ENCODE data around the gene BMPR1A. TPM values are rescaled to one million over a fixed set of nuclear protein-coding genes. Genes with fewer than 3 reads are reported as not detected.

Gene BMPR1A
- total and polyA plus RNA-seq, 9 of the 15 experiments (the other 6 are each of a cell fraction or from before 2014, with no cell fraction given): 1.6 to 17.5 (median 9.1) TPM

DNA sequence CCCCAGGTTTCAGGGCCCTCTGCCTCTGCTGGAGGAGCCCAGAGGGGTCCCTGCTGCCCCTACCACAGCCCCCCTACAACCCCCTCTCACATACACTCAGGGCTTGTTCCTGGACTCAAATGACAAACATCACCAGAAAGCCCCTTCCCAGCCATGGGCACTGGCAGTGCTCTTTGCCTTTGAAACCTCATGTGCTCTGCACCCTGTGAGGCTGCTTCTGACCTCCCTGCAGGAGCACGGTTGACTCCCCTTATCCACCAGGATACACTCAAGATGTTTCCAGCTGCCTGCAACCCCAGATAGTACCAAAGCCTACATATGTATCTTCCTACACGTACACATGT lies 208.4 kb downstream of the BMPR1A start:
- Histone ChIP-seq H3K27me3 (ENCODE audit: control insufficient read depth in 2 of 2, insufficient read depth in 2 of 2, low read length in 2 of 2) (no peaks in the 10 kb centered on the region), H3K4me1 (replicated peaks in 1 of 2; ENCODE audit: control insufficient read depth in 2 of 2, insufficient read depth in 2 of 2, low read length in 2 of 2) (peaks cover 20 to 54% of the 10 kb centered on the region in 2 experiments; a peak in 4 of 5 replicates), H3K9me3 (replicated peaks; ENCODE audit: control insufficient read depth, insufficient read depth, low read depth, low read length) (no peaks in the 10 kb centered on the region), H3K36me3 (ENCODE audit: control insufficient read depth, insufficient read depth, low read length) (peaks cover 4% of the 10 kb centered on the region; the same call in 1 of the 3 replicates), H3K9me1 (ENCODE audit: control insufficient read depth, insufficient read depth, low read length) (no peaks in the 10 kb centered on the region), H3K4me2 (ENCODE audit: insufficient read depth, low read length) (no peak overlapping the region), H4K20me1 (replicated peaks; ENCODE audit: control insufficient read depth, insufficient read depth, low read length) (no peaks in the 10 kb centered on the region), H3K79me2 (ENCODE audit: control insufficient read depth, insufficient read depth, low read length) (peaks cover 7% of the 10 kb centered on the region; the same call in 2 of the 3 replicates), H2AFZ (ENCODE audit: low read depth, low read length) (no peak overlapping the region), H3K4me3 (no peak overlapping the region), H3K9ac (ENCODE audit: insufficient read depth in 1 of 2, low read depth in 2 of 2, low read length in 2 of 2) (no peak overlapping the region), H3K27ac (ENCODE audit: extremely low read depth, low read depth, low read length) (no peak overlapping the region)
- no TSS peak for BruUV-seq (replicated peaks)
- WGBS (ENCODE audit: insufficient coverage, low coverage, missing lambda C conversion rate): 65% methylated on average over 2 of the region's 2 CpGs
- in situ Hi-C loops (cut with MboI) (no loop called here), intact Hi-C loops (cut with micrococcal nuclease) (no loop called here)
- TF ChIP-seq SMARCA5 (IDR thresholded peaks at IDR 0.05): no peak
- CTCF ChIA-PET (ENCODE audit: low intra/inter-chr PET ratio): interaction anchor here (0.6 kb wide), 1 partner anchor 23 kb away, joined by 3 read pairs; no protein-coding TSS in a partner anchor
- POLR2A ChIA-PET: no interaction called here
- no peak for FAIRE-seq
- DNase-seq (ENCODE audit: extremely low read depth in 1 of 4, low spot score in 3 of 4): no peak
- no peak for ATAC-seq

DNA sequence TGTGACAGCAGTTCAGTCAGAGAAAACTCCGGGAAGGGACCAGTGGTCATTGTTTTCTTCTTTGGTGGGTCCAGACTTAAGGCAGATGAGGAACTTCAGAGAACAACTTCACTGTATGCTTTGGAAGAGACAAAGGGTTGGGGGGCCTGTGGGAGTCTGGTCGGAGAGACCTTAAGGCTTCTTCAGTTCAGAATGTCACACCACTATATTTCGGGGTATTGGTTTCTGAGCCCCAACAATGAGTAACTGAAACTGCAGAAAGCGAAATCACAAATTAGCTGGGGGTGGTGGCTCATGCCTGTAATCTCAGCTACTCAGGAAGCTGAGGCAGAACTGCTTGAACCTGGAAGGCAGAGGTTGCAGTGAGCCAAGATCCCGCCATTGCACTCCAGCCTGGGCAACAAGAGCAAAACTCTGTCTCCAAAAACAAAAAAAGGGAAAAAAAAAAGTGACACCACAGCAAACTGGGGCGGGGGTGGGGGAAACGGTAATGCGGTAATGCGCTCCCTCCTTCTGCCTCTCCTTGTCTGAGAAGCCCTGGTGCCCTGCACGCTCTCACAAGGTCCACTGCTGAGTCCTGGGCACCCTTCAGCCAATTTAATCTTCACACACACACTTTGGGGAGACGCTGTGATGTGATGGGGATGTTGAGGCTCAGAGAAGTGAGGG lies 209.7 kb downstream of the BMPR1A start:
- in situ Hi-C loops (cut with MboI) (no loop called here), intact Hi-C loops (cut with micrococcal nuclease) (no loop called here)
- FAIRE-seq (no peak), ATAC-seq (peak; percentile 32; the same call in 2 of the 3 replicates), DNase-seq (ENCODE audit: extremely low read depth in 1 of 4, low spot score in 3 of 4) (no peak)
- Histone ChIP-seq H3K9me1 (ENCODE audit: control insufficient read depth, insufficient read depth, low read length) (no peaks in the 10 kb centered on the region), H3K4me2 (ENCODE audit: insufficient read depth, low read length) (peak overlapping the region; percentile 46; the same call in 1 of the 2 replicates), H3K4me1 (replicated peaks in 1 of 2; ENCODE audit: control insufficient read depth in 2 of 2, insufficient read depth in 2 of 2, low read length in 2 of 2) (peaks cover 10 to 44% of the 10 kb centered on the region in 2 experiments; a peak in 4 of 5 replicates), H3K4me3 (no peak overlapping the region), H3K36me3 (ENCODE audit: control insufficient read depth, insufficient read depth, low read length) (peaks cover 4% of the 10 kb centered on the region; the same call in 1 of the 3 replicates), H3K9me3 (replicated peaks; ENCODE audit: control insufficient read depth, insufficient read depth, low read depth, low read length) (no peaks in the 10 kb centered on the region), H3K27ac (ENCODE audit: extremely low read depth, low read depth, low read length) (peak overlapping the region; percentile 53; the same call in 1 of the 3 replicates), H3K79me2 (ENCODE audit: control insufficient read depth, insufficient read depth, low read length) (no peaks in the 10 kb centered on the region), H2AFZ (ENCODE audit: low read depth, low read length) (peak overlapping the region; percentile 99), H4K20me1 (replicated peaks; ENCODE audit: control insufficient read depth, insufficient read depth, low read length) (no peaks in the 10 kb centered on the region), H3K9ac (ENCODE audit: insufficient read depth in 1 of 2, low read depth in 2 of 2, low read length in 2 of 2) (peak overlapping the region; percentile 34 to 63; a peak in 2 of 4 replicates), H3K27me3 (ENCODE audit: control insufficient read depth in 2 of 2, insufficient read depth in 2 of 2, low read length in 2 of 2) (no peaks in the 10 kb centered on the region)
- 58% methylated on average over 5 of the region's 11 CpGs for WGBS (ENCODE audit: insufficient coverage, low coverage, missing lambda C conversion rate)
- BruUV-seq (replicated peaks): no TSS peak
- ChIA-PET POLR2A (interaction anchor here (0.6 to 1.6 kb wide), 4 partner anchors 14 to 720 kb away, joined by 3 read pairs; no protein-coding TSS in a partner anchor), CTCF (ENCODE audit: low intra/inter-chr PET ratio) (interaction anchor here (1.6 kb wide), 1 partner anchor 27 kb away, joined by 13 read pairs; no protein-coding TSS in a partner anchor)
- TF ChIP-seq SMAD4 (CRISPR knock-in tag; conservative IDR thresholded peaks at IDR 0.05): no peak
- TF ChIP-seq FOXA1 (IDR thresholded peaks at IDR 0.05; ENCODE audit: borderline replicate concordance): no peak
- no peak for TF ChIP-seq ETV5 (CRISPR knock-in tag; IDR thresholded peaks at IDR 0.05; ENCODE audit: low read depth)
- TF ChIP-seq PTBP1 (IDR thresholded peaks at IDR 0.05; ENCODE audit: low read depth, low read length): no peak
- TF ChIP-seq EGR1 (conservative IDR thresholded peaks at IDR 0.05): peak; percentile 37; the same call in 1 of the 2 replicates
- TF ChIP-seq, protein P1, sequence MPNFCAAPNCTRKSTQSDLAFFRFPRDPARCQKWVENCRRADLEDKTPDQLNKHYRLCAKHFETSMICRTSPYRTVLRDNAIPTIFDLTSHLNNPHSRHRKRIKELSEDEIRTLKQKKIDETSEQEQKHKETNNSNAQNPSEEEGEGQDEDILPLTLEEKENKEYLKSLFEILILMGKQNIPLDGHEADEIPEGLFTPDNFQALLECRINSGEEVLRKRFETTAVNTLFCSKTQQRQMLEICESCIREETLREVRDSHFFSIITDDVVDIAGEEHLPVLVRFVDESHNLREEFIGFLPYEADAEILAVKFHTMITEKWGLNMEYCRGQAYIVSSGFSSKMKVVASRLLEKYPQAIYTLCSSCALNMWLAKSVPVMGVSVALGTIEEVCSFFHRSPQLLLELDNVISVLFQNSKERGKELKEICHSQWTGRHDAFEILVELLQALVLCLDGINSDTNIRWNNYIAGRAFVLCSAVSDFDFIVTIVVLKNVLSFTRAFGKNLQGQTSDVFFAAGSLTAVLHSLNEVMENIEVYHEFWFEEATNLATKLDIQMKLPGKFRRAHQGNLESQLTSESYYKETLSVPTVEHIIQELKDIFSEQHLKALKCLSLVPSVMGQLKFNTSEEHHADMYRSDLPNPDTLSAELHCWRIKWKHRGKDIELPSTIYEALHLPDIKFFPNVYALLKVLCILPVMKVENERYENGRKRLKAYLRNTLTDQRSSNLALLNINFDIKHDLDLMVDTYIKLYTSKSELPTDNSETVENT (CRISPR knock-in tag; IDR thresholded peaks at IDR 0.05): no peak
- TF ChIP-seq LCOR (CRISPR knock-in tag; IDR thresholded peaks at IDR 0.05): 0 out of 2 replicates have a peak, but pooled peaks have one; percentile 15
- no peak for TF ChIP-seq ZNF217 (CRISPR knock-in tag; IDR thresholded peaks at IDR 0.05)
- no peak for TF ChIP-seq ZNF143 (CRISPR knock-in tag; IDR thresholded peaks at IDR 0.05)
- no peak for TF ChIP-seq GATAD2A (IDR thresholded peaks at IDR 0.05)
- TF ChIP-seq, protein P2, sequence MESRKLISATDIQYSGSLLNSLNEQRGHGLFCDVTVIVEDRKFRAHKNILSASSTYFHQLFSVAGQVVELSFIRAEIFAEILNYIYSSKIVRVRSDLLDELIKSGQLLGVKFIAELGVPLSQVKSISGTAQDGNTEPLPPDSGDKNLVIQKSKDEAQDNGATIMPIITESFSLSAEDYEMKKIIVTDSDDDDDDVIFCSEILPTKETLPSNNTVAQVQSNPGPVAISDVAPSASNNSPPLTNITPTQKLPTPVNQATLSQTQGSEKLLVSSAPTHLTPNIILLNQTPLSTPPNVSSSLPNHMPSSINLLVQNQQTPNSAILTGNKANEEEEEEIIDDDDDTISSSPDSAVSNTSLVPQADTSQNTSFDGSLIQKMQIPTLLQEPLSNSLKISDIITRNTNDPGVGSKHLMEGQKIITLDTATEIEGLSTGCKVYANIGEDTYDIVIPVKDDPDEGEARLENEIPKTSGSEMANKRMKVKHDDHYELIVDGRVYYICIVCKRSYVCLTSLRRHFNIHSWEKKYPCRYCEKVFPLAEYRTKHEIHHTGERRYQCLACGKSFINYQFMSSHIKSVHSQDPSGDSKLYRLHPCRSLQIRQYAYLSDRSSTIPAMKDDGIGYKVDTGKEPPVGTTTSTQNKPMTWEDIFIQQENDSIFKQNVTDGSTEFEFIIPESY (CRISPR knock-in tag; IDR thresholded peaks at IDR 0.05): peak; percentile 99

Data from K562 (cell line).